ENCODE measurements around the gene GIN1.

- TF ChIP-seq POLR2A (IDR thresholded peaks at IDR 0.05) (no peak), EP300 (IDR thresholded peaks at IDR 0.05) (no peak)
Observed at GRCh38 chr5:103102234-103102633, 17.7 kb downstream of the GIN1 start.
